ENCODE data around the gene NRXN3.

Gene NRXN3

GRCh38 chr14:79805636-79806035 is 1635.5 kb downstream of the NRXN3 start:
- no peak for TF ChIP-seq CTCF (IDR thresholded peaks at IDR 0.05; ENCODE audit: control extremely low read depth, extremely low read depth, low read depth, missing control alignments)
- POLR2A ChIA-PET = no interaction called here
- DNase-seq (ENCODE audit: extremely low spot score) = no peak
- CTCF ChIA-PET = interaction anchor here (0.9 to 1.3 kb wide), 2 partner anchors 15 to 973 kb away, joined by 3 to 4 read pairs; no protein-coding TSS in a partner anchor

- POLR2A ChIA-PET = no interaction called here
- no peak for TF ChIP-seq CTCF (IDR thresholded peaks at IDR 0.05; ENCODE audit: control extremely low read depth, extremely low read depth, low read depth, missing control alignments)
- CTCF ChIA-PET = interaction anchor here (1.1 kb wide), 1 partner anchor 12 kb away, joined by 3 read pairs; no protein-coding TSS in a partner anchor
- DNase-seq (ENCODE audit: extremely low spot score) = no peak
Observed at GRCh38 chr14:79809849-79810612, 1639.9 kb downstream of the NRXN3 start.

GRCh38 chr14:79820866-79821535 is 1650.8 kb downstream of the NRXN3 start:
- DNase-seq (ENCODE audit: extremely low spot score) = no peak
- TF ChIP-seq CTCF (IDR thresholded peaks at IDR 0.05; ENCODE audit: control extremely low read depth, extremely low read depth, low read depth, missing control alignments) = no peak
- CTCF ChIA-PET = interaction anchor here (0.9 to 1.6 kb wide), 3 partner anchors 10 to 18 kb away, joined by 3 to 4 read pairs (median 3); no protein-coding TSS in a partner anchor
- POLR2A ChIA-PET = no interaction called here

GRCh38 chr14:79822034-79822433 is 1651.9 kb downstream of the NRXN3 start:
- ChIA-PET CTCF (interaction anchor here (1.5 kb wide), 1 partner anchor 9 kb away, joined by 3 read pairs; no protein-coding TSS in a partner anchor), POLR2A (no interaction called here)
- DNase-seq (ENCODE audit: extremely low spot score) = no peak
- TF ChIP-seq CTCF (IDR thresholded peaks at IDR 0.05; ENCODE audit: control extremely low read depth, extremely low read depth, low read depth, missing control alignments) = no peak

- TF ChIP-seq CTCF (IDR thresholded peaks at IDR 0.05; ENCODE audit: control extremely low read depth, extremely low read depth, low read depth, missing control alignments) = no peak
- DNase-seq (ENCODE audit: extremely low spot score) = no peak
- ChIA-PET POLR2A (no interaction called here), CTCF (interaction anchor here (1.0 kb wide), 1 partner anchor 14 kb away, joined by 3 read pairs; no protein-coding TSS in a partner anchor)
Observed at GRCh38 chr14:79825046-79825521, 1654.9 kb downstream of the NRXN3 start.

GRCh38 chr14:79826362-79826761 is 1656.2 kb downstream of the NRXN3 start:
- ChIA-PET CTCF (interaction anchor here (1.0 kb wide), 1 partner anchor 13 kb away, joined by 3 read pairs; no protein-coding TSS in a partner anchor), POLR2A (no interaction called here)
- DNase-seq (ENCODE audit: extremely low spot score) = no peak
- TF ChIP-seq CTCF (IDR thresholded peaks at IDR 0.05; ENCODE audit: control extremely low read depth, extremely low read depth, low read depth, missing control alignments) = no peak
